Measurements from ENCODE around the gene XPR1. TPM values are rescaled to one million over a fixed set of nuclear protein-coding genes. Genes with fewer than 3 reads are reported as not detected.
A peak's percentile ranks its signal among the peaks of the same experiment; 100 is the strongest.
"Not testable (repeated sequence)": the region's sequence is repeated elsewhere in the genome, so short reads cannot be mapped to it uniquely, and the experiment has no call there.

XPR1 gene
- total RNA-seq, 1 donor from 2014 or later, result 26.0 TPM

GRCh38 chr1:180644526-180645192 is 12.8 kb downstream of the XPR1 start:
- no peak for DNase-seq

GRCh38 chr1:180645261-180645660 is 13.4 kb downstream of the XPR1 start:
- not testable (repeated sequence) for DNase-seq

- no peak for DNase-seq
These were observed 14.3 kb downstream of the XPR1 start for GRCh38 chr1:180646093-180646492.

- DNase-seq, result no peak
These were observed 14.7 kb downstream of the XPR1 start for GRCh38 chr1:180646547-180646946.

DNA sequence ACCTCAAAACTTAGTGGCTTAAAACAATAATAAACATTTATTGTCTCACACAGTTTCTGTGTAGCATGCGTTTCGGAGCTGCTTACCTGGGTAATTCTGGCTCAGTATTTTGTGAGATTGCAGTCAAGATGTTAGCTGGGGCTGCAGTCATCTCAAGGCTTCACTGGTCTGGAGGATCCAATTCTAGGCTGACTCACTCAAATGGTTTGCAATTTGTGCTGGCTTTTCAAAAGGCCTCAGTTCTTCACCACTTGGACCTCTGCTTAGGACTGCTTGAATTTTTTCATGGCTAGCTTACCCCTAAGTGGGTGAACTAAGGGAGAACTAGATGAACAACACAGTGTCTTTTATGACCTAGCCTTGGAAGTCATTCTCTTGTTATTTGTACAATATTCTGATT is 21.0 kb downstream of the XPR1 start:
- DNase-seq, result no peak

DNA sequence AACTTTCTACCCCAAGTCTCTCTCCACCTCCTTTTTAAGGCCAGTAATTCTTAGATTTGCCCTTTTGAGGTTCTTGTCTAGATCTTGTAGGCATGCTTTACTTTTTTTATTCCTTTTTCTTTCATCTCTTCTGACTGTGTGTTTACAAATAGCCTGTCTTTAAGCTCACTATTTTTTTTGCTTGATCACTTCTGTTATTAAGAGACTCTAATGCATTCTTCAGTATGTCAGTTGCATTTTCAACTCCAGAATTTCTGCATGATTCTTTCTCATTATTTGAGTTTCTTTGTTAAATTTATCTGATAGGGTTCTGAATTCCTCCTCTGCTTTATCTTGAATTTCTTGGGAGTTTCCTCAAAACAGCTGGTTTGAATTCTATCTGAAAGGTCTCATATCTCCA is 30.9 kb downstream of the XPR1 start:
- DNase-seq, result no peak

GRCh38 chr1:180670681-180671080 is 38.9 kb downstream of the XPR1 start:
- no peak for DNase-seq

GRCh38 chr1:180672105-180672504 is 40.3 kb downstream of the XPR1 start:
- DNase-seq, result no peak

DNA sequence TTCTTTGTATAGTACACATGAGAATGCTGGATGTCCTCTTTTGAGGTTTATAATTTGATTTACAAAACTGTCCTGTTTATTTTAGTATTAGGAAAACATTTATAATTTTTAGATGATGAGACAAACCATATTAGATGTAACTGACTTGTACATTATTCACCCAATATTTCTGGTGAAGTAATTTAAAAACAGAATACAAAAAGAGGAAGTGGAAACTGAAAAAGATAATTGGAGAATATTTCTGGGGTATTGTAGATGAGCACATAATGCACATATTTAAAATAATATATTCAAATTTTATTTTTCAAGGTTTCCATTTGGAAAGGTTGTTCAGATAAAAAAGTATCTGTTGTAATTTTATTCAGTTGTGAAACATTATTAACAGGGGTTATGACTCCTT is 40.7 kb downstream of the XPR1 start:
- DNase-seq, result no peak

DNA sequence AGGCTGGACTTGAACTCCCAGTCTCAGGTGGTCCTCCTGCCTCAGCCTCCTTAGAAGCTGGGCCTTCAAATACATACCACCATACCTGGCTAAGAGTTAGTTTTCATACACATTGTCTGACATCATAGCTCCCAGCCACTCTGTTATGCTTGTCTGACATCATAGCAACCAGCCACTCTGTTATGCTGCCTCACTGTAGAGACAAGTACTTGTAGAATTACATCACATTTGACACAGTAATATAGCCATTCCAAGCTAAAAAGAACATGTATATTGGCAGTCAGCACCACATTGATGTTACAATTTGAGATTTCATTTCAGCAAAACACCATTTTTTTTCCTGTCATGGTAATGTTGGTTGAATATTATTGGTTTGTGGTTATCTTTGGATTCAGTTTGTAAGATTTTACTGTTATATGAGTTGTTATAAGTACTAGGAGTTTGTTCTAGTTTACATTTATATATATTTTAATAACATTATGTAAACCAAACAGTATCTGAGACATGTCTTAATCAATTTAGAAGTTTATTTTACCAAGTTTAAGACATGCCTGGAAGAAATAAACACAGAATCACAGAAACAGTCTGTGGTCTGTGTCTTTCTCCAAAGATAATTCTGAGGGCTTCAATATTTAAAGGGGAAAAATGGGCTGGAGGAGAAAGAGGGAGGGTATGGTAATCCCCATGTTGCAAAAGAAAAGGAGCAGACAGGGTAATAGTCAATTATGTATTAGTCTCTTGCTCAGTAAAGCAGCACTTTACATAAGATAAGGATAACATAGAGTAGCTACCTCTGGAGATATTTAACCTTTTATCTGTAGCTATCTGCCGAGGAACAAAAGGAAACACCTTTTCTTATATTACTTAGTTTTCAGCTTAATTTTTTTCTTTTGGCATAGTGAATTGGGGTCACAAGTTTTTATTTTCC is 43.0 kb downstream of the XPR1 start:
- no peak for DNase-seq

DNA sequence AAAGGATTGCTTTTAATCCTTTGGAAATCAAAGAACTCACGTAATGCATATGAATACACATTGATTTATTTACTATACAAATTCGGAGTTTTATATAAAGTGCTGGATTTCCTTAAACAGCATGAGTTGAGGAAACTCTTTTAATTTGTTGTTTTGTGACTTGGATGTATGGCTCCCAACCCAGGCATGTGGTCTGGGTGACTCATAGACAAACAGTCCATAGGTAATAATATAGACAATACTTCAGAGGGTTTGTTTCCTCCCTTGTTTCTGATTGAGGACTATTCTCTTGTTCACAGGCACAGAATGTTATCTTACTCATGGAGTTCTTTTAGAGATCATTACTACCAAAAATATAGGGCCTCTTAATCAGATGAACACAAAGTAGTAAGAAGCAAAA is 43.8 kb downstream of the XPR1 start:
- peak; percentile 47 for DNase-seq

DNA sequence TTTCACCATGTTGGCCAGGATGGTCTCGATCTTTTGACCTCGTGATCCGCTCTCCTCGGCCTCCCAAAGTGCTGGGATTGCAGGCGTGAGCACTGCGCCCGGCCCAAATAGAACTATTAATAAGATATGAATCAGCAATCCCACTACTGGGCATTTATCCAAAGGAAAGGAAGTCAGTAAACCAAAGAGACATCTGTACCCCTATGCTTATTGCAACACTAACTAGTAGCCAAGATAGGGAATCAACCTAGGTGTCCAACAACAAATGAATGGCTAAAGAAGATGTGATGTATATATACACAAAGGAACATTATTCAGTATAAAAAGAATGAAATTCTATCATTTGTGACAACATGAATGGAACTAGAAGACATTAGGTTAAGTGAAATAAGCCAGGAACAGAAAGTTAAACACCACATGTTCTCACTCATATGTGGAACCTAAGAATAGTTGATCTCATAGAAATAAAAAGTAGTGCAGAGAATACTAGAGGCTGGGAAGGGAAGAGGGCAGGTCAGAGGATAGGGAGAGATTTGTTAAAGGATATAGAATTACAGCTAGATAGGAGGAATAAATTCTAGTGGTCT is 48.8 kb downstream of the XPR1 start:
- DNase-seq, result peak; percentile 20

- not testable (repeated sequence) for DNase-seq
These were observed 51.3 kb downstream of the XPR1 start for GRCh38 chr1:180683117-180683516.

- DNase-seq, result no peak
These were observed 59.6 kb downstream of the XPR1 start for GRCh38 chr1:180691322-180691913.

- DNase-seq, result no peak
These were observed 61.9 kb downstream of the XPR1 start for GRCh38 chr1:180693564-180694244.

DNA sequence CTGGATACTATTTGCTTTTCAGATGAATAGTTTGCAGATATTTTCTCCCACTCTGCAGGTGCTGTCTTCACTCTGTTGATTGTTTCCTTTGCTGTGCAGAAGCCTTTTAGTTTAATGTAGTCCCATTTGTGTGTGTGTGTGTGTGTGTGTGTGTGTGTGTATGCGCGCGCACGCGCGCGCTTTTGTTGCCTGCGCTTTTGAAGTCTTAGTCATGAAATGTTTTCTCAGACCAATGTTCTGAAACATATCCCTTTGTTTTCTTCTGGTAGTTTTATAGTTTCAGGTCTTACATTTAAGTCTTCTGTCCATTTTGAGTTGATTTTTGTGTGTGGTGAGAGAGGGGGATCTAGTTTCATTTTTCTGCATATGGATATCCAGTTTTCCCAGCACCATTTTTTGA is 63.5 kb downstream of the XPR1 start:
- no peak for DNase-seq

DNA sequence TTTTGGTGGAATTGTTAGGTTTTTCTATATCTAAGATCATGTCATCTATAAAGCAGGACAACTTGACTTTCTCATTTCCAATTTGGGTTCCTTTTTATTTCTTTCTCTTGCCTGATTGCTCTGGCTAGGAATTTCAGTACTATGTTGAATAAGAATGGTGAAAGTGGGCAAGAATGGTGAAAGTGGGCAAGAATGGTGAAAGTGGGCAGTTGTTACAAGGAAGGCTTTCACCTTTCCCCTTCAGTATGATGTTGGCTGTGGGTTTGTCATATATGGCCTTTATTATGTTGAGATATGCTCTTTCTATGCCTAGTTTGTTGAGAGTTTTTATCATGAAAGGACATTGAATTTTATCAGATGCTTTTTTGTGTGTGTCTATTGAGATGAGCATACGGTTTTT is 64.5 kb downstream of the XPR1 start:
- DNase-seq, result no peak

DNA sequence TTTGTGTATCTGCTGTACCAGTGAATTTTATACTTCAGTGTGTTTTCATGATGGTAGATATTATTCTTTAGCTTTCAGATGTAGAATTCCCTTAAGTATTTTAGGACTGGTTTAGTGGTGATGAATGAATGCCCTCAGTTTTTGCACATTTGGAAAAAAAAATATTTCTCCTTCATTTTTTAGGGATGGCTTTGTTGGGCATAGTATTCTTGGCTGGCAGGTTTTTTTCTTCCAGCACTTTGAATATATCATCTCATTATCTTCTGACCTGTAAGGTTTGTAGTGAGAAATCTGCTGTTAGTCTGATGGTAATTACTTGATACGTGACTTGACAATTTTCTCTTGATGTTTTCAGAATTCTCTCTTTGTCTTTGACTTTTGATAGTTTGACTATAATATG is 66.8 kb downstream of the XPR1 start:
- DNase-seq, result no peak

- DNase-seq, result not testable (repeated sequence)
These were observed 70.6 kb downstream of the XPR1 start for GRCh38 chr1:180702376-180702775.

DNA sequence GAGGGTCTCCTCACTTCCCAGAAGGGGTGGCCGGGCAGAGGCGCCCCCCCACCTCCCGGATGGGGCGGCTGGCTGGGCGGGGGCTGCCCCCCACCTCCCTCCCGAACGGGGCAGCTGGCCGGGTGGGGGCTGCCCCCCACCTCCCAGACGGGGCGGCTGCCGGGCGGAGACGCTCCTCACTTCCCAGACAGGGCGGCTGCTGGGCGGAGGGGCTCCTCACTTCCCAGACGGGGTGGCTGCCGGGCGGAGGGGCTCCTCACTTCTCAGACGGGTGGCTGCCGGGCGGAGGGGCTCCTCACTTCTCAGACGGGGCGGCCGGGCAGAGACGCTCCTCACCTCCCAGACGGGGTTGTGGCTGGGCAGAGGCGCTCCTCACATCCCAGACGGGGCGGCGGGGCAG is 78.9 kb downstream of the XPR1 start:
- DNase-seq, result not testable (repeated sequence)

DNA sequence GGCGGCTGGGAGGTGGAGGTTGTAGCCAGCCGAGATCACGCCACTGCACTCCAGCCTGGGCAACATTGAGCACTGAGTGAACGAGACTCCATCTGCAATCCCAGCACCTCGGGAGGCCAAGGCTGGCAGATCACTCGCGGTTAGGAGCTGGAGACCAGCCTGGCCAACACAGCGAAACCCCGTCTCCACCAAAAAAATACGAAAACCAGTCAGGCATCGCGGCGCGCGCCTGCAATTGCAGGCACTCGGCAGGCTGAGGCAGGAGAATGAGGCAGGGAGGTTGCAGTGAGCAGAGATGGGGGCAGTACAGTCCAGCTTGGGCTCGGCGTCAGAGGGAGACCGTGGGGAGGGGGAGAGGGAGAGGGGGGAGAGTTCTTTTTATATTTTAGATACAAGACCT is 79.4 kb downstream of the XPR1 start:
- DNase-seq, result not testable (repeated sequence)

DNA sequence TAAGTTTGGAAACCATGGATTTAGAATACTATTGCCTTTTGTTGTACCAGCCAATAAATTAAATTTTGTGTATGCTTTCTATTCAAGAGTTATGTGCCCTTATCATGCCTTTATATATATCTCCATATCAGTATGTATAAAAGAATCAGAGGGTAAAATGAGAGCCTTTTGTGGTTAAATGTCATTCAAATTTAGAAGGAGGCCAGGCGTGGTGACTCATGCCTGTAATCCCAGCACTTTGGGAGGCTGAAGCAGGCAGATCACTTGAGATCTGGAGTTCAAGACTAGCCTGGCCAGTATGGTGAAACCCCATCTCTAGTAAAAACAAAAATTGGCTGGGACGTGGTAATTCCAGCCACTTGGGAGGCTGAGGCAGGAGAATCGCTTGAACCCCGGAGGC is 88.9 kb downstream of the XPR1 start:
- no peak for DNase-seq

DNA sequence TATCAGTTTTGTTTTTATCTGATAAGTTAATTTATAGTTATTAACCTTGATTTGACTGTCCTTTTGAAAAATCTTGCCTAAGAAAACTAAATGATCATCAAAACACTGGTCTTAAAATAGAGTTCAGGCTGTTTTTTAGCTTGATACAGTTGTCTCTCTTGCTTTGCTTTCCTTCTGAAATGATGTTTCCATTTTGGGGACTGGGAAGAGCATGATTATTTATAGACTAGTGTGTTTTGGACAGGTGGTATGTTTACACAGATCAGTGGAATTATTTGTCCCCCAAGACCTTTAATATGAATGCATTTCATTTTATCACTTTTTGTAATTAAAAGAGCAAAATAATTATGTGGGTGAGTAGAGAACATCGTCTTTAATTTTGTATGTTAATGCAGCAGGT is 90.8 kb downstream of the XPR1 start:
- no peak for DNase-seq

Measured in dermis blood vessel endothelial cell (primary cell).